RWPE1 (cell line): Measurements from ENCODE around the gene NANS.
"Not testable (repeated sequence)": the region's sequence is repeated elsewhere in the genome, so short reads cannot be mapped to it uniquely, and the experiment has no call there.

Experiments
- CTCF ChIA-PET: fragments of 350-600 bp; sonication (Branson Sonifier 250); formaldehyde crosslinking; extraction: SDS; loops from one replicate; lab custom pipeline; 2021; lab: Yijun Ruan, JAX
- POLR2A ChIA-PET: fragments of 400-600 bp; formaldehyde crosslinking; extraction: SDS; loops from one replicate; lab custom pipeline; 2020; ENCODE audit warnings: antibody characterized with exemption; ENCODE audit not compliant: low non-redundant PET; lab: Yijun Ruan, JAX
- DNase-seq: peaks from one replicate; pipeline ENCODE4 v3.0.0; 2012; ENCODE audit warnings: low spot score
- H3K27ac ChIP-seq: fragments of 450-650 bp; 2 replicates; pipeline ENCODE4 v1.5.1; 2017
- TF ChIP-seq, protein P1 (sequence below): fragments of 450-650 bp; conservative IDR thresholded peaks from 2 replicates; pipeline ENCODE4 v1.5.1; 2017; ENCODE audit warnings: low read depth, mild to moderate bottlenecking

NANS gene

DNA sequence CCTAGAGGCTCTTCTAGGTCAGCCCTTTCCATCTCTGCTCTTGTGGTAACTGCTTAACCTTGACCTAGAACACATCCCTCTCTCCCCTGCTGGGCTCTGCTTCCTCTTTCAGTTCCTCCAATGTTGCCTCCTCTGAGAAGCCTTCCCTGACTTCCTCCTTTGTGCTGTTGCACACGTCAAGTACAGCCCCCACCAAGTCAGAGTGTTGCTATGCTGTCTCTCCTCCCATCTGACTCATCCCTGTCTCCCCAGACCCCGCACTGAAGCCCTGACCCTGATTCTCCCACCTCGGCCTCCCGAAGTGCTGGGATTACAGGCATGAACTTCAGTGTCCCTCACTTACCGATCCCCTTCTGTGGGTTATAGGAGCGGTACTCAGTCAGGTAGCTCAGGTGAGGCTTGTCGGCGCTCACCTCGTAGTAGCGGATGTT lies 72.9 kb downstream of the NANS start:
- ChIA-PET CTCF (interaction anchor here (0.6 kb wide), 1 partner anchor 56 kb away, joined by 3 read pairs; no protein-coding TSS in a partner anchor), POLR2A (no interaction called here)
- TF ChIP-seq, protein P1, sequence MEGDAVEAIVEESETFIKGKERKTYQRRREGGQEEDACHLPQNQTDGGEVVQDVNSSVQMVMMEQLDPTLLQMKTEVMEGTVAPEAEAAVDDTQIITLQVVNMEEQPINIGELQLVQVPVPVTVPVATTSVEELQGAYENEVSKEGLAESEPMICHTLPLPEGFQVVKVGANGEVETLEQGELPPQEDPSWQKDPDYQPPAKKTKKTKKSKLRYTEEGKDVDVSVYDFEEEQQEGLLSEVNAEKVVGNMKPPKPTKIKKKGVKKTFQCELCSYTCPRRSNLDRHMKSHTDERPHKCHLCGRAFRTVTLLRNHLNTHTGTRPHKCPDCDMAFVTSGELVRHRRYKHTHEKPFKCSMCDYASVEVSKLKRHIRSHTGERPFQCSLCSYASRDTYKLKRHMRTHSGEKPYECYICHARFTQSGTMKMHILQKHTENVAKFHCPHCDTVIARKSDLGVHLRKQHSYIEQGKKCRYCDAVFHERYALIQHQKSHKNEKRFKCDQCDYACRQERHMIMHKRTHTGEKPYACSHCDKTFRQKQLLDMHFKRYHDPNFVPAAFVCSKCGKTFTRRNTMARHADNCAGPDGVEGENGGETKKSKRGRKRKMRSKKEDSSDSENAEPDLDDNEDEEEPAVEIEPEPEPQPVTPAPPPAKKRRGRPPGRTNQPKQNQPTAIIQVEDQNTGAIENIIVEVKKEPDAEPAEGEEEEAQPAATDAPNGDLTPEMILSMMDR: no peak
- no peak for DNase-seq
- peak overlapping the region; percentile 7 for H3K27ac ChIP-seq

DNA sequence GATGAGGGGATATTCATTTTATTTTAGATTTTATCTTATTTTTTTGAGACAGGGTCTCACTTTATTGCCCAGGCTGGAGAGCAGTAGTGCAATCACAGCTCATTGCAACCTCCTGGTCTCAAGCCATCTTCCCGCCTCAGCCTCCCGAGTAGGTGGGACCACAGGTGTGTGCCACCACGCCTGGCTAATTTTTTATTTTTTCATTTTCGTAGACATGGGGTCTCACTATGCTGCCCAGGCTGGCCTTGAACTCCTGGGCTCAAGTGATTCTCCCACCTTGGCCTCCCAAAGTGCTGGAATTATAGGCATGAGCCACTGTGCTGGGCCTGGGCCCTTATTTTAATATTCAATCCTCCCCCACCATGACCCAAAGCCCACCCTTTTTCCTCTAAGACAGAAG lies 73.5 kb downstream of the NANS start:
- CTCF ChIA-PET: interaction anchor here (0.6 to 0.7 kb wide), 2 partner anchors 56 to 85 kb away, joined by 3 to 4 read pairs; no protein-coding TSS in a partner anchor
- POLR2A ChIA-PET, DNase-seq: not testable (repeated sequence)
- peak overlapping the region; percentile 7 for H3K27ac ChIP-seq

DNA sequence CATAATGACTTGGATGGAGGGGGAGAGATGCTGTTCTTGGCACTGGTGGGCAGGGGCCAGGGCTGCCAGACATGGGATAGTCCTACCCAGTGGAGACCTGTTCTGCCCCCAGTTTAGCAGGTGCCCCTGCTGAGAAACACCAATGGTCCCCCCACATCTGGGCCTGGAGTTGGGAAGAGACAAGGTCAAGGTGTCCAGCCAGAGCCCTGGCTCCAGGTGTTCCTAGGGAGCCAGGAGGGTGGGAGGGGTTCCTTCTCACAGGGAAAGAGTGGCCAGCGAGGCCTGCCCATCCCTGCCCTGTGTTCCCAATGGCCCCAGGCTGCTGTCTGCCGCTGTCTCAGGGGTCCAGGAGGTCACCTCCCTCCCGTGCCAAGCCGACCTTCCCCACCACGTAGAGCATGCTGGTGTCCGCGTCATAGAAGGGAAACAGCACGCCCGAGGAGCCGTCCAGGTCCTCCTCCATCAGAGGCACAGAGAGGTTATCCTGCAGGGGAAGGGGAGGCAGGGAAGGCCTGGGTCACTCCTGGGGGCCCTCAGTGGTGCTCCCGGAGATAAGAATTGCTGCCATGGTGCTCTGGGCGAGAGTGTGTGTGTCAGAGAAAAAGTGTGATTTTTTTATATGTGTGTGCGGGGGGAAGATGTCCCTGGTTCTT lies 74.2 kb downstream of the NANS start:
- DNase-seq: no peak
- peak overlapping the region; percentile 7; the same call in 1 of the 2 replicates for H3K27ac ChIP-seq
- CTCF ChIA-PET: interaction anchor here (0.7 kb wide), 1 partner anchor 86 kb away, joined by 4 read pairs; no protein-coding TSS in a partner anchor
- POLR2A ChIA-PET: no interaction called here
- TF ChIP-seq, protein P1: no peak

DNA sequence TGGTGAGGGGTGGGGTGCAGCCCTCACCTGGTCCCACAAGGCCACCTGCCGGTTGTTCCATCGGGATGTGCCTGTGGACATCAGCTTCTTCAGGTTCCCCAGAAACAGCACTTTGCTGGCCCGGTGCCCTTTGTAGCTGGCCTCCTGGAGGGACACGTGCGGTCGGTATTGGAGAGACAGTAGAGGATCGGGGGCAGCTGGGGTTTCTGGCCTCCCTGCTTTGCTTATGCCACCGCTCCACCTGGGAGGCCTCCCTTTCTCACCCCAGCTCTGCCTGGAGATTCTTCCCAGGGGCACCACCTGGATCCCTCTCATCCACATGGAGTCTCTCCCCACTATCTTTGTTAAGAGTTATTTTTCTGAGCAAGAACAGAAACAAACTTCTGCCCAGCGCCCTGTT lies 75.6 kb downstream of the NANS start:
- POLR2A ChIA-PET: no interaction called here
- CTCF ChIA-PET: interaction anchor here (0.7 to 0.8 kb wide), 2 partner anchors 10 to 23 kb away, joined by 3 read pairs; no protein-coding TSS in a partner anchor
- no peak for DNase-seq

More for the DNA sequence above, 75.6 kb downstream of the NANS start:
- TF ChIP-seq, protein P1: no peak
- 0 out of 2 replicates have a peak overlapping the region, but pooled peaks have one; percentile 1 for H3K27ac ChIP-seq
